GM12891 (cell line): Measurements from ENCODE around the gene CD99.

ENCODE experiments used
- POLR2A ChIP-seq: IDR thresholded peaks from 2 replicates; pipeline ENCODE4 v1.6.1; 2011; ENCODE audit warnings: low read depth, low read length, control low read depth
- POLR2AphosphoS5 ChIP-seq: IDR thresholded peaks from 2 replicates; pipeline ENCODE4 v1.6.1; 2011; ENCODE audit warnings: low read depth, low read length, control low read depth
- SPI1 ChIP-seq: IDR thresholded peaks from 2 replicates; pipeline ENCODE4 v1.6.1; 2011; ENCODE audit warnings: low read depth, low read length, control low read depth
- TAF1 ChIP-seq: IDR thresholded peaks from 2 replicates; pipeline ENCODE4 v1.6.1; 2011; ENCODE audit warnings: low read depth, low read length, control low read depth

DNA sequence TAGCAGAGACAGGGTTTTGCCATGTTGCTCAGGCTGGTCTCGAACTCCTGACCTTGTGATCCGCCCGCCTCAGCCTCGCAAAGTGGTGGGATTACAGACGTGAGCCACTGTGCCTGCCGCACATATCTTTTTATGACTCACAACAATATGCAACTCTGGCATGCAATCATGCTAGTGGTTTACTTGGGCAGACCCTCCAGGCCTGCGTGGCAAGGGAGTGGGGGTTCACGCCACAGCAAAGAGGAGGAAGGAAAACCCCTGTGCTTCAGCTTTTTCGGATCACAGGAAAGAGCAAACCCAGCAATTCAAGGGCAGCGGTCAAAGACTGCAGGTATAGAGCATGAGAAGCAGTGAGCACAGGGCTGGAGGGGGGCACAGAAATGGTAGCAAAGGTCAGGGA, 48.3 kb upstream of the CD99 start:
- TF ChIP-seq TAF1 (no peak), POLR2A (no peak), POLR2AphosphoS5 (no peak), SPI1 (no peak)
